HG03196 (cell line): ENCODE data around the gene HOXA7.

Experiments
- ATAC-seq: cut with Tn5 transposase; IDR thresholded peaks from one replicate; pipeline ENCODE4 v1.9.1; 2021; ENCODE audit not compliant: unreplicated experiment

The HOXA7 gene

GRCh38 chr7:27193335-27194001, 37.0 kb upstream of the HOXA7 start:
- no peak for ATAC-seq

GRCh38 chr7:27192546-27193334, 36.3 kb upstream of the HOXA7 start:
- no peak for ATAC-seq

GRCh38 chr7:27191833-27192545, 35.5 kb upstream of the HOXA7 start:
- no peak for ATAC-seq

- no peak for ATAC-seq
Observed at GRCh38 chr7:27191161-27191731, 34.8 kb upstream of the HOXA7 start.

- no peak for ATAC-seq
Observed at GRCh38 chr7:27189997-27190748, 33.7 kb upstream of the HOXA7 start.

GRCh38 chr7:27189295-27189996, 33.0 kb upstream of the HOXA7 start:
- ATAC-seq, result no peak

GRCh38 chr7:27188386-27189294, 32.2 kb upstream of the HOXA7 start:
- ATAC-seq, result no peak

- ATAC-seq, result no peak
Observed at GRCh38 chr7:27187475-27188385, 31.3 kb upstream of the HOXA7 start.

GRCh38 chr7:27186668-27187474, 30.4 kb upstream of the HOXA7 start:
- ATAC-seq, result no peak

- ATAC-seq, result no peak
Observed at GRCh38 chr7:27185854-27186667, 29.6 kb upstream of the HOXA7 start.

- no peak for ATAC-seq
Observed at GRCh38 chr7:27185013-27185853, 28.8 kb upstream of the HOXA7 start, which contains the start of gene HOXA11. Gene HOXA11 (minus strand): TSS chr7:27185232. CDS start chr7:27185144, 88 bp downstream.

- no peak for ATAC-seq
Observed at GRCh38 chr7:27184337-27185012, 28.0 kb upstream of the HOXA7 start.

GRCh38 chr7:27183682-27184336, 27.3 kb upstream of the HOXA7 start:
- ATAC-seq, result no peak
